Omental fat pad (tissue), 4 donors: ENCODE data around the gene PAGE4. TPM values are rescaled to one million over a fixed set of nuclear protein-coding genes. Genes with fewer than 3 reads are reported as not detected.

Experiments
- ATAC-seq: fragments of 150-250 bp; one replicate; pipeline ENCODE4 v1.9.1; 2016; ENCODE audit warnings: mild to moderate bottlenecking, moderate library complexity; ENCODE audit not compliant: low FRiP score
- DNase-seq: peaks from one replicate; pipeline ENCODE4 v3.0.0-alpha.2; 2019; ENCODE audit warnings: low spot score
- total RNA-seq, 4 donors: library from RNA; depleted of rRNA; stranded (reverse); fragments of >200 nt; gene quantifications; one replicate each; pipeline ENCODE4 v1.1.0, GENCODE V29; 2016
- TF ChIP-seq, protein P1 (sequence below), 3 donors: fragments of 450-650 bp; IDR thresholded peaks; one replicate each; pipeline ENCODE4 v1.5.1; 2016 to 2017; ENCODE audit warnings: antibody characterized with exemption in 3 of 3, mild to moderate bottlenecking in 3 of 3, moderate library complexity in 2 of 3

The PAGE4 gene
- total RNA-seq, 4 donors from 2014 or later: not detected

GRCh38 chrX:49862093-49862492 lies 33.0 kb downstream of the PAGE4 start:
- no peak for DNase-seq
- TF ChIP-seq, protein P1, sequence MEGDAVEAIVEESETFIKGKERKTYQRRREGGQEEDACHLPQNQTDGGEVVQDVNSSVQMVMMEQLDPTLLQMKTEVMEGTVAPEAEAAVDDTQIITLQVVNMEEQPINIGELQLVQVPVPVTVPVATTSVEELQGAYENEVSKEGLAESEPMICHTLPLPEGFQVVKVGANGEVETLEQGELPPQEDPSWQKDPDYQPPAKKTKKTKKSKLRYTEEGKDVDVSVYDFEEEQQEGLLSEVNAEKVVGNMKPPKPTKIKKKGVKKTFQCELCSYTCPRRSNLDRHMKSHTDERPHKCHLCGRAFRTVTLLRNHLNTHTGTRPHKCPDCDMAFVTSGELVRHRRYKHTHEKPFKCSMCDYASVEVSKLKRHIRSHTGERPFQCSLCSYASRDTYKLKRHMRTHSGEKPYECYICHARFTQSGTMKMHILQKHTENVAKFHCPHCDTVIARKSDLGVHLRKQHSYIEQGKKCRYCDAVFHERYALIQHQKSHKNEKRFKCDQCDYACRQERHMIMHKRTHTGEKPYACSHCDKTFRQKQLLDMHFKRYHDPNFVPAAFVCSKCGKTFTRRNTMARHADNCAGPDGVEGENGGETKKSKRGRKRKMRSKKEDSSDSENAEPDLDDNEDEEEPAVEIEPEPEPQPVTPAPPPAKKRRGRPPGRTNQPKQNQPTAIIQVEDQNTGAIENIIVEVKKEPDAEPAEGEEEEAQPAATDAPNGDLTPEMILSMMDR (IDR thresholded peaks at IDR 0.05): no peak
- ATAC-seq: no peak

DNA sequence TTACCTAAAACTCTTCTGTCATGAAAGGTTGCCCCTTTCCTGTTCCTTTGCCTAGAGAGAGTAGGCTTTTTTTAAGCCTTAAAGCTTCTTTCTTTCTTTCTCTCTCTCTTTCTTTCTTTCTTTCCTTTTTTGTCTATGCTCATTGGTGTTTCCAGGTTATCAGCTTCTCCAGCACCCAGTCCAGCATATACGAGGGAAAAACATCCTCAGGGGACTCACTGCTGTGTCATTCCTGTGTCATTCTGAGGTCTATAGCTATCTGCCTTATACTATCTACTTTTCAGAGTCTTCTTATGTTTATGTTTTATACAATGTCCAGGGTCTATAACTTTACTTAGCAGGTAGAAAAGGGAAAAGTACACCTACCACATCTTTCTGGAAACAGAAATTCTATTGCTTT lies 39.6 kb downstream of the PAGE4 start:
- TF ChIP-seq, protein P1 (IDR thresholded peaks at IDR 0.05): no peak
- ATAC-seq (no peak), DNase-seq (no peak)

- TF ChIP-seq, protein P1 (IDR thresholded peaks at IDR 0.05): no peak
- DNase-seq (no peak), ATAC-seq (no peak)
These were observed 47.6 kb downstream of the PAGE4 start for GRCh38 chrX:49876750-49877149.

DNA sequence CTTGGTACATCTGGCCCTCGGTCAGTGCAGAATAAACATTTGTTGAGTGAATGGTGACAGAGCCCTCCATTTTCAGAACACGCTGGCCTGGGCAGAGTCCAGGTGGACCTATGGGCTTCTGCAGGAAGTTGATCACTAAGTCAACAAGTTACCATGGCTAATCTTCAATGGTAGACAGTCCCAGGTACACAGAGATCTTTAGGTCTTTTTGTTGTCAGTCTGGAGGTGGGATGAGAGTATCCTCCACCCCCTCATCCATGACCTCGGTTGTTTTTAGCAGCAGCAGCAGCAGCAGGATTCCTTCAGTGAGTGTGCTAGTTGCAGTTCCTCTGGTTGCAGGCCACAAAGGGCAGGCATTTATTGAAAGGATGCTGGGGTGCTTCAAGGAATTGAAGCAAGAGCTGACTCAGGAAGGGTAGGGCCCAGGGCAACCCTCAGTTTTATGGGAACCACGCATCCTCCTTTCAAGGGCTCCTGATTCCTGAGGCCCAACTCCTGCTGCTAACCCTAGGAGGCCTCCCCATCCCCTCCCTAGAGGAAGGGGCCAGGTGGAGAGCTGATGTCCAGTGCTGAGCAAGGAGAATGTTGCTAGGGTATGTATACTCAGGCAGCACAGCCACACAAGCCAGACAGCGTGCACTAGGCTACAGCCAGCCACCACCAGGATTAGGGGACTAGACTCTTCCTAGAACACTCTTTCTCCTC lies 48.4 kb downstream of the PAGE4 start:
- TF ChIP-seq, protein P1 (IDR thresholded peaks at IDR 0.05): no peak
- ATAC-seq: no peak
- DNase-seq: no peak

DNA sequence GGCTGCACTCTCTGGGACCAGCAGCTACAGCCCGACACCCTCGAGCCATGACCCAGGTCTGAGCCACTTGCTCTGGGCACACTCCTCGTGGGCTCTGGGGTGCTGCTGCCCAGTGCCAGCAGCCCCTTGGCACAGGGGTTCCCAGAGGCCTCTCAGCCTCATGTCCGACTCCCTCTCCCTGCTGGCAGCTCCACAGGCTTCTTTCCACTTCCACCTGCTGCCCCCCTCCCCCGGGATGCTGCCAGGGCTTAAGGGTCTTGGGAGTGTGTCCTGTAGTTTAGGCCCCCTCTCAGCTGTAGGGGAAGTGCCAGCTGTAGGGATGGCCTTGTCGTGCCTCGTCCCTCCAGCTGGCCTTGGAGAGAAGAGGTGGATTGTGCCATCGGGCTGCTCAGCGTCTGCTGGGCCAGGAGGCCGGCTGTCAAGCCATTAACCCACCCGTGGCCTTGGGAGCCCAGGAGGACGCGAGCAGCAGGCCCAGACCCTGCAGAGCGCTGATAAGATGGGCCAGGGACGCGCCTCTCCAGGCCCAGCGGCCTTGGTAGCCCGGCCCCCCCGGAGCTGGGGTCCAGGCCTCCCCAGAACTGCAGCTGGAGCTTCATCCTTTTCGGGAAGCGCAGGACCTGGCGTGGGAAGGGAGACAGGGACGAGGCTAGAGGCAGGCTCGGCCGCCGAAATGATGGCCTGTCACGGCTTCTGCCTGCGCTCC lies 49.2 kb downstream of the PAGE4 start:
- ATAC-seq (peak; percentile 25), DNase-seq (no peak)
- TF ChIP-seq, protein P1 (IDR thresholded peaks at IDR 0.05): no peak

DNA sequence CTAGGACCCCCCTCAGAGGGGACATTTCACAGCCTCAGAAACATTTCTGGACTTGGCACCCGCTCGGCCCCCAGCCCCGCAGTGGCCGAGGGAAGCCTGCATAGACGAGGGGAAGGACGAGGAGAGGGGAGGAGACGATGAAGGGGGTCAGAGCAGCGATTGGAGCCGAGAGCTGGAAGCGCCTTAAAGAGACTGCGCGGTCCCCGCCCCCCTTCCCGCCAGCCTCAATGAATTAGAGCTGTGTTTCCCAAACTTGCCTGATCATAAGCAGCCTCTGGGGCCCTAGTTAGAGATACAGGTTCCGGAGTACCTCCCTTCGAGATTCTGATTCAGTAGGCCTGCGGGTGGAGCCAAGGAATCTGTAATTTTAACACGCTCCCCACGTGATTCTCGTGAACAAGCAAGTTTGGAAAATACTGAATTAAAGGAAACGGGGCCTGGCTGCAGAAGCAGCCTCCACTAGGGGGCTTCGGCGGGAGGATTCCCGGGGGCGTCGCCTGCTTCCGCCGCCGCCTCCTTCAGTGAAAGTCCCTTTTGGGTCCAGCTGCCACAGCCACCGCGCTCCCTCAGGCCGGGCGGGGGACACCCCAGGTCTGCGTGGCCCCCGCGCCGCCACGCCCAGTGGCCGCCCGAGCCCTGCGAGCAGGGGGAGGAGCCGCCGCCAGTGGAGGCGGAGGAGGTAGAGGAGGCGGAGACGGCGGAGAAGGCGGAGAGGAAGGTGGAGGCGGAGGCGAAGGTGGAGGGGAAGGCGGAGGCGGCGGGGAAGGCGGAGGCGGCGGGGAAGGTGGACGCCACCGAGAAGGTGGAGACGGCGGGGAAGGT lies 49.9 kb downstream of the PAGE4 start, which contains the start of gene USP27X:
TSS of gene USP27X (plus strand) at position 651 of the 822 bp plus-strand sequence. CDS start 824 bp downstream, outside the sequence.
- TF ChIP-seq, protein P1 (IDR thresholded peaks at IDR 0.05): no peak
- peak; percentile 84 for ATAC-seq
- peak; percentile 29 for DNase-seq
